Astrocyte (in vitro differentiated cells and primary cell): ENCODE data around the gene PSAT1. TPM values are rescaled to one million over a fixed set of nuclear protein-coding genes. Genes with fewer than 3 reads are reported as not detected.

ENCODE experiments used
- DNase-seq: peaks from one replicate; pipeline ENCODE4 v3.0.0-alpha.2; 2010; ENCODE audit warnings: low read depth
- FAIRE-seq: peaks from 2 replicates; lab custom pipeline; 2011; peaks lifted over from hg19 to GRCh38; lab: Jason Lieb, UNC
- H2AFZ ChIP-seq: 2 replicates; pipeline ENCODE4 v1.6.0; 2012; ENCODE audit warnings: low read depth, low read length, inconsistent platforms
- H3K27ac ChIP-seq: 2 replicates; pipeline ENCODE4 v1.5.1; 2011; ENCODE audit warnings: low read depth, low read length, inconsistent platforms
- H3K27me3 ChIP-seq: 2 replicates; pipeline ENCODE4 v1.6.0; 2011; ENCODE audit warnings: low read length, inconsistent platforms; ENCODE audit not compliant: insufficient read depth
- H3K36me3 ChIP-seq: 2 replicates; pipeline ENCODE4 v1.5.1; 2011; ENCODE audit warnings: low read length, inconsistent platforms; ENCODE audit not compliant: insufficient read depth
- H3K4me1 ChIP-seq: 2 replicates; pipeline ENCODE4 v1.5.1; 2011; ENCODE audit warnings: low read length, inconsistent platforms; ENCODE audit not compliant: insufficient read depth
- H3K4me2 ChIP-seq: 2 replicates; pipeline ENCODE4 v1.6.0; 2012; ENCODE audit warnings: low read length, inconsistent platforms
- H3K4me3 ChIP-seq: 2 replicates; pipeline ENCODE4 v1.5.1; 2011; ENCODE audit warnings: low read depth, mild to moderate bottlenecking, low read length, inconsistent platforms; ENCODE audit not compliant: insufficient read depth
- H3K79me2 ChIP-seq: 2 replicates; pipeline ENCODE4 v1.6.0; 2012; ENCODE audit warnings: mild to moderate bottlenecking, low read length, inconsistent platforms; ENCODE audit not compliant: insufficient read depth
- H3K9ac ChIP-seq: 2 replicates; pipeline ENCODE4 v1.6.0; 2012; ENCODE audit warnings: mild to moderate bottlenecking, low read length, inconsistent platforms
- H3K9me3 ChIP-seq: 2 replicates; pipeline ENCODE4 v1.5.1; 2012; ENCODE audit warnings: low read depth, mild to moderate bottlenecking, low read length, inconsistent platforms; ENCODE audit not compliant: insufficient read depth
- H4K20me1 ChIP-seq: 2 replicates; pipeline ENCODE4 v1.6.0; 2012; ENCODE audit warnings: low read length, inconsistent platforms; ENCODE audit not compliant: insufficient read depth
- H3K27ac Mint-ChIP-seq: one replicate; pipeline ENCODE4 v1.8.0; 2021; ENCODE audit warnings: mild to moderate bottlenecking, mixed read lengths; ENCODE audit not compliant: unreplicated experiment
- H3K27me3 Mint-ChIP-seq: one replicate; pipeline ENCODE4 v1.8.0; 2021; ENCODE audit warnings: low read depth, mixed read lengths; ENCODE audit not compliant: unreplicated experiment
- H3K36me3 Mint-ChIP-seq: one replicate; pipeline ENCODE4 v1.8.0; 2021; ENCODE audit warnings: low read depth, mixed read lengths; ENCODE audit not compliant: unreplicated experiment
- H3K4me1 Mint-ChIP-seq: one replicate; pipeline ENCODE4 v1.8.0; 2021; ENCODE audit warnings: low read depth, mixed read lengths; ENCODE audit not compliant: unreplicated experiment
- H3K4me3 Mint-ChIP-seq: one replicate; pipeline ENCODE4 v1.8.0; 2021; ENCODE audit warnings: mild to moderate bottlenecking, moderate library complexity, mixed read lengths; ENCODE audit not compliant: unreplicated experiment
- H3K9me3 Mint-ChIP-seq: one replicate; pipeline ENCODE4 v1.8.0; 2021; ENCODE audit warnings: mild to moderate bottlenecking, mixed read lengths; ENCODE audit not compliant: unreplicated experiment
- EZH2 ChIP-seq: IDR thresholded peaks from 2 replicates; pipeline ENCODE4 v1.6.1; 2012; ENCODE audit warnings: mild to moderate bottlenecking, low read length, inconsistent platforms; ENCODE audit not compliant: insufficient read depth
- total RNA-seq: library from RNA; stranded (reverse); gene quantifications from 2 replicates; pipeline ENCODE4 v1.2.1, GENCODE V29; 2021
- TF ChIP-seq, protein P1 (sequence below): IDR thresholded peaks from 2 replicates; pipeline ENCODE4 v1.5.1; 2011; ENCODE audit warnings: low read depth, mild to moderate bottlenecking, inconsistent platforms, low read length, moderate library complexity; ENCODE audit not compliant: insufficient read depth

The PSAT1 gene
- total RNA-seq, 1 donor from 2014 or later: 335 TPM

- Histone ChIP-seq H3K4me3 (no peak overlapping the region), H2AFZ (no peak overlapping the region), H3K9ac (no peak overlapping the region), H3K27ac (no peak overlapping the region), H3K4me1 (no peaks in the 10 kb centered on the region), H4K20me1 (no peaks in the 10 kb centered on the region), H3K36me3 (no peaks in the 10 kb centered on the region), H3K4me2 (no peak overlapping the region), H3K9me3 (no peaks in the 10 kb centered on the region), H3K27me3 (no peaks in the 10 kb centered on the region), H3K79me2 (no peaks in the 10 kb centered on the region)
- H3K4me1 Mint-ChIP-seq: peaks cover 1% of the 10 kb centered on the region
- DNase-seq: no peak
- H3K9me3 Mint-ChIP-seq: no peaks in the 10 kb centered on the region
- no peak overlapping the region for H3K27ac Mint-ChIP-seq
- no peaks in the 10 kb centered on the region for H3K27me3 Mint-ChIP-seq
- no peak for FAIRE-seq
- TF ChIP-seq, protein P1, sequence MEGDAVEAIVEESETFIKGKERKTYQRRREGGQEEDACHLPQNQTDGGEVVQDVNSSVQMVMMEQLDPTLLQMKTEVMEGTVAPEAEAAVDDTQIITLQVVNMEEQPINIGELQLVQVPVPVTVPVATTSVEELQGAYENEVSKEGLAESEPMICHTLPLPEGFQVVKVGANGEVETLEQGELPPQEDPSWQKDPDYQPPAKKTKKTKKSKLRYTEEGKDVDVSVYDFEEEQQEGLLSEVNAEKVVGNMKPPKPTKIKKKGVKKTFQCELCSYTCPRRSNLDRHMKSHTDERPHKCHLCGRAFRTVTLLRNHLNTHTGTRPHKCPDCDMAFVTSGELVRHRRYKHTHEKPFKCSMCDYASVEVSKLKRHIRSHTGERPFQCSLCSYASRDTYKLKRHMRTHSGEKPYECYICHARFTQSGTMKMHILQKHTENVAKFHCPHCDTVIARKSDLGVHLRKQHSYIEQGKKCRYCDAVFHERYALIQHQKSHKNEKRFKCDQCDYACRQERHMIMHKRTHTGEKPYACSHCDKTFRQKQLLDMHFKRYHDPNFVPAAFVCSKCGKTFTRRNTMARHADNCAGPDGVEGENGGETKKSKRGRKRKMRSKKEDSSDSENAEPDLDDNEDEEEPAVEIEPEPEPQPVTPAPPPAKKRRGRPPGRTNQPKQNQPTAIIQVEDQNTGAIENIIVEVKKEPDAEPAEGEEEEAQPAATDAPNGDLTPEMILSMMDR: no peak
- no peak for TF ChIP-seq EZH2
- H3K4me3 Mint-ChIP-seq: no peak overlapping the region
- peaks cover 26% of the 10 kb centered on the region for H3K36me3 Mint-ChIP-seq
These were observed 27.2 kb downstream of the PSAT1 start for GRCh38 chr9:78324068-78324650.

DNA sequence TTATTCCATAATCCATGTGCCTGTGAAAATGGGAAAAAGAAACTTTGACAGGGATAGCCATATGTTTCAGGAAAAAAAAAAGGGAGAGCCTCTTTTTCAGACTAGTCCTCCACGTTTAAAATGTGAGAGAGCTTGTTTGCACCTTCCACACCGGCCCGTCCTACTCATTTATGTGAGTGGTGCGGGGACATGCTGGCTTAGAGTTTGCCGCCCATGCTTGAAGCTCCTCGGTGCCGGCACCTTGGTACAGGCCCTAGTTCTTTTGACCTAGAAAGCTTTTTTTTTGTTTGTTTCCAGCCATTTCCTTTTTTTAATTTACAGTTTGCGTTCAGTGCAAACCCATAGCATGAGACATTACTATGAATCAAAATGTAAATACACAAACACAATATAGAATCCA lies 27.8 kb downstream of the PSAT1 start:
- H3K4me2 ChIP-seq: no peak overlapping the region
- Mint-ChIP-seq H3K4me3 (no peak overlapping the region), H3K9me3 (no peaks in the 10 kb centered on the region), H3K4me1 (peaks cover 1% of the 10 kb centered on the region), H3K27ac (no peak overlapping the region), H3K27me3 (no peaks in the 10 kb centered on the region), H3K36me3 (peaks cover 24% of the 10 kb centered on the region)
- H3K79me2 ChIP-seq: no peaks in the 10 kb centered on the region
- no peaks in the 10 kb centered on the region for H3K4me1 ChIP-seq
- no peak overlapping the region for H3K4me3 ChIP-seq
- no peak for FAIRE-seq
- H3K27ac ChIP-seq: no peak overlapping the region
- H3K9me3 ChIP-seq: no peaks in the 10 kb centered on the region
- TF ChIP-seq, protein P1: no peak
- no peak for TF ChIP-seq EZH2
- H2AFZ ChIP-seq: no peak overlapping the region
- H3K27me3 ChIP-seq: no peaks in the 10 kb centered on the region
- H3K9ac ChIP-seq: no peak overlapping the region
- DNase-seq: no peak
- H4K20me1 ChIP-seq: no peaks in the 10 kb centered on the region
- no peaks in the 10 kb centered on the region for H3K36me3 ChIP-seq

DNA sequence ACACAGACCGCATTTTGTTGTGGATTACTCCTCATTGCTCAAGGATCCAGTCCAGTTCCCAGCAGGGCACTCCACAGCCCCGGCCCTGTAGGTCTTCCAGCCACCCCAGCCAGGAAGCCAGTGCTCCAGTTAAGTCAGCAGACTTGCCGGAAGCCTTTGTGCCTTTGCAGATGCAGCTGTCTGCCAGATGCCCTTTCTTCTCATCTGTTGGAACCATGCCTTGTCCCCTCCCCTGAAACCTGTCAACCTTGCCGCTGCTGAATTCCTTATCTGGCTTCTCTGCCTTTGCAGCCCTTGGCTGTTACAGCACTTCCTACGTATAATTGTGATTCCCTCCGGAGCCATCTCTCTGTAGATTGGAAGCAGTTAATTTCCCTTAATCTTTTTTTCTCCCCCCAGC lies 28.4 kb downstream of the PSAT1 start:
- no peak for FAIRE-seq
- H3K4me1 ChIP-seq: no peaks in the 10 kb centered on the region
- no peak overlapping the region for H2AFZ ChIP-seq
- peak; percentile 41 for DNase-seq
- H3K27me3 Mint-ChIP-seq: no peaks in the 10 kb centered on the region
- no peak overlapping the region for H3K9ac ChIP-seq
- no peak overlapping the region for H3K27ac ChIP-seq
- H3K27ac Mint-ChIP-seq: no peak overlapping the region
- H3K36me3 ChIP-seq: no peaks in the 10 kb centered on the region
- H3K36me3 Mint-ChIP-seq: peaks cover 25% of the 10 kb centered on the region
- peak overlapping the region; percentile 27 for H3K4me2 ChIP-seq
- H3K27me3 ChIP-seq: no peaks in the 10 kb centered on the region
- no peaks in the 10 kb centered on the region for H3K79me2 ChIP-seq
- H3K9me3 ChIP-seq: no peaks in the 10 kb centered on the region
- no peak overlapping the region for H3K4me3 ChIP-seq
- peaks cover 1% of the 10 kb centered on the region for H3K4me1 Mint-ChIP-seq
- no peak for TF ChIP-seq EZH2
- TF ChIP-seq, protein P1: no peak
- no peak overlapping the region for H3K4me3 Mint-ChIP-seq
- H3K9me3 Mint-ChIP-seq: no peaks in the 10 kb centered on the region
- no peaks in the 10 kb centered on the region for H4K20me1 ChIP-seq
